ENCODE measurements around the gene NEIL1. TPM values are rescaled to one million over a fixed set of nuclear protein-coding genes. Genes with fewer than 3 reads are reported as not detected.
"Not testable (repeated sequence)": the region's sequence is repeated elsewhere in the genome, so short reads cannot be mapped to it uniquely, and the experiment has no call there.

The NEIL1 gene
- total RNA-seq, 1 donor from 2014 or later: 8.0 TPM

DNA sequence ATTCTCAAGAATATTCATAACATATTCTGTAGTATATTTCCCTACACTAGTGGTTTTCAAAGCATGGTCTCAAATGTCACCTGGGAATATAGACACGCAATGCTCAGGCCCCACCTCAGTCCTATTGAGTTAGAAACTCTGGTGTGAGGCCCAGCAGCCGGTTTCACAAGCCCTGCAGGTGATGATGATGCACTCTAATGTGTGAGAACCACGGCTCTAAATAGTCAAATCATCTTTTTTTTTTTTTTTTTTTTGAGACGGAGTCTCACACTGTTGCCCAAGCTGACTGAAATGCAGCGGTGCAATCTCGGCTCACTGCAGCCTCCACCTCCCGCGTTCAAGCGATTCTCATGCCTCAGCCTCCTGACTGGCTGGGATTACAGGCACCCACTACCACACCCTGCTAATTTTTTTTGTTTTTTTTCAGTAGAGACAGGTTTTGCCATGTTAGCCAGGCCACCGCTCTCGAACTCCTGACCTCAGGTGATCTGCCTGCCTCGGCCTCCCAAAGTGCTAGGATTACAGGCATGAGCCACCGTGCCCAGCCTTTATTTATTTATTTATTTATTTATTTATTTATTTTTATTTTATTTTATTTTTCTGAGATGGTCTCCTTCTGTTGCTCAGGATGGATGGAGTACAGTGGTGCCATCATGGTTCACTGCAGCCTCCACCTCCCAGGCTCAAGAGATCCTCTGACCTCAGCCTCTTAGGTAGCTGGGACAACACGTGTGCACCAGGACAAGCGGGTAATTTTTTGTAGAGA is 13.0 kb upstream of the NEIL1 start:
- not testable (repeated sequence) for DNase-seq (ENCODE audit: low read depth in 2 of 2)

DNA sequence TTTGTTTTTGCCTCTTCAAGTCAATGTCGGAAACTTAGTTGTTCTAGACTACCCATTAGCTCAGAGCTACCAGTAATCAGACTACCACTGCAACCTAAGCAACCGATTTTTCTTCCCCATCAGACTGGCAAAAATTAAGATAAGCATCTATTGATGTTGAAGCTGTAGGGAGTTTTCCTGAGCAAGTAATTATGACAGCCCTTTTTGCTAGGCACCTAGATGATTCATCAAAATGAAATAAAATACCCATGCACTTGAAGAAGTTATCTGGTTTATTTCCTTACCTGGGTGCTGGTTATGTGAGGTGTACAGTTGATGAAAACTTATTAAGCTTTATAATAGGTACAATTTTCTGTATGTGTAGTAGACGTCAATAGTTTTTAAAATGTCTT is 11.5 kb upstream of the NEIL1 start:
- DNase-seq (ENCODE audit: low read depth in 2 of 2): no peak

DNA sequence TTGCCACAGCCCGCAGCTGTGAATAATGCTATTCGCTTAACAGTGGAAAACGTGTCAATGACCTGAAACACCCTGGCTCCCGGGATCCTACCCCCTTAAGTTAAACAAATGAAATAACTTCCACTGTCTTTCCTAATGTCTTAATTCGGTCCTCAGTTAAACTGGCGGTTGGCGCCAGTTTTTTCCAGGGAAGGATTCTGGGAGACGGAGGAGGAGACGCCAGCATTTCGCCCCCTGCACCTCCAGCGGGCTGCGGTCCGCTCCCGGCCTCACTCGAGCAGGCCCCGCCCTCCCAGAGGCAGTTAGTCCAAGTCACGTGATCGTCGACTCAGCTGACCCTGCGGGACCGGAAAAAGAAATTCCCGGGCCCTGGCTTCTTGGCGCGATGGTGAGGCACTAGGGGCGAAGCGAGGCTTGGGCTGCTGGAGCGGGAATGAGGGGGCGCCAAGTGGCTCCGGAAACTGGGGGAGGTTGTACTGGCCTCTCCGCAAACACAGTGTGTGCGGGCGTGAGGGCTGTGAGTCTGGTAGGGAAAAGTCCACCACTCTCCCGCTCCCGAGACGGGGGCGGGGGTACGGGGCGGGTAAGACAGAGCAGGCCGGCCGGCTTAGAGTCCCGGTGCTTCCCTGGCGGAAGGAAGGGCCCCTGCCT is 11.0 kb upstream of the NEIL1 start, which contains the start of gene COMMD4:
Gene COMMD4, plus strand, starts transcription at position 359 of the 651 bp plus-strand sequence. Its CDS starts 27 bp downstream, at position 386.
- peak; percentile 89 to 93 for DNase-seq (ENCODE audit: low read depth in 2 of 2)

DNA sequence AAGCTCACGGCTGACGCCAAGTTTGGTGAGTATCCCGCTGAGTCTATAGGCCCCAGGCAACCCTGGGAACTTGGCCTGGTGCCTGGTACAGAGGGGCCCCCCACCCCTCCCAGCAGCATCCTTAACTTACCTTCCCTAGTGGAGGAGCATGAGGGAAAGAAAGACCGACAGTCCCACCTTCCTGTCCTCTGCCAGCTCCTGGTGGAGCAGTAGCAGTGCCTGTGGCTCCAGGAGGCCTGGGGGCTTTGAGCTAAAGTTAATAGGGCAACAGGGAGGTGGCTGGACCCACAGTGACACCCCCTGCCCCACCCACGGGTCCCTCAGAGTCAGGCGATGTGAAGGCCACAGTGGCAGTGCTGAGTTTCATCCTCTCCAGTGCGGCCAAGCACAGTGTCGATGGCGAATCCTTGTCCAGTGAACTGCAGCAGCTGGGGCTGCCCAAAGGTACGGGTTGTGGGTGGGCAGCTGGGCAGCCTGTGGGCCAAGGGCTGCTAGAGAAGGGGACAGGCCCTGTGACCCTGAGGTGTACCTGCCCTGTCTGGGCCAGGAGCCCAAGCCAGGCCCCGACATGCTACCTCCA is 8.1 kb upstream of the NEIL1 start:
- no peak for DNase-seq (ENCODE audit: low read depth in 2 of 2)

DNA sequence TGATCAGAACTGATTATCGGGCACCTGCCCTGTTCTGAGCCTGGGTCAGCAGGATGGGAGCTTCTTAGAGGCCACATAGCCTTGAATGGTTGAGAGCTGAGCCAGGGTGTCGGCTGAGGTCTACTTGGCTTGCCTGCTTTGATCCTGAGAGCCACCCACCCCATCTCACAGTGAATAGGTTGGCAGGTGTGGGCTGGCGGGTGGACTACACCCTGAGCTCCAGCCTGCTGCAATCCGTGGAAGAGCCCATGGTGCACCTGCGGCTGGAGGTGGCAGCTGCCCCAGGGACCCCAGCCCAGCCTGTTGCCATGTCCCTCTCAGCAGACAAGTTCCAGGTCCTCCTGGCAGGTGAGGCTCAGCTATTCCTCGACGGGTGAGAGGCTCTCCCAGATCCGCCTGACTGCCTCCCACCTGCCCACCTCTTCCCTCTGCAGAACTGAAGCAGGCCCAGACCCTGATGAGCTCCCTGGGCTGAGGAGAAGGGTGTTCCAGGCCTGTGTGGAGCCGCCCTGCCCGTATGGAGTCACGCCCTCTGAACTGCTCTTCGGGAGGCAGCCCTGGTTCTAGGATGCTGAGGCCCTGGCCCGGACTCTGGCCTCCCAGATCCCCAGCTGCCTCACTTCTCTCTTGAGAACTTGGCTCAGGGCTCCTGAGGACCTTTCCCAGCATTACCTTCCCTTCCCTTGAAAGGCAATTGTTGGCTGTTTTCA is 7.2 kb upstream of the NEIL1 start:
- DNase-seq (ENCODE audit: low read depth in 2 of 2): no peak

DNA sequence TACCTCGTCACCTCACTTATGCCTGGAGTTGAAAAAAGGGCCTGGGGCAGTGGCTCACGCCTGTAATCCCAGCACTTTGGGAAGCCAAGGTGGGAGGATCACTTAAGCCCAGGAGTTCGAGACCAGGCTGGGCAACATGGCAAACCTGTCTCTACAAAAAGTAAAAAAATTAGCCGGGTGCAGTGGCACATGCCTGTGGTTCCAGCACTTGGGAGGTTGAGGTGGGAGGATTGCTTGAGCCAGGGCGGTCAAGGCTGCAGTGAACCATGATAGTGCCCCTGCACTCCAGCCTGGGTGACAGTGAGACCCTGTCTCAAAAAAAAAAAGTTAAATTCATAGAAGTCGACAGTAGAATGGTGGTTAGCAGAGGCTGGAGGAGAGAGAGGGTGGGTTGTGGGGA is 4.6 kb upstream of the NEIL1 start:
- no peak for DNase-seq (ENCODE audit: low read depth in 2 of 2)

DNA sequence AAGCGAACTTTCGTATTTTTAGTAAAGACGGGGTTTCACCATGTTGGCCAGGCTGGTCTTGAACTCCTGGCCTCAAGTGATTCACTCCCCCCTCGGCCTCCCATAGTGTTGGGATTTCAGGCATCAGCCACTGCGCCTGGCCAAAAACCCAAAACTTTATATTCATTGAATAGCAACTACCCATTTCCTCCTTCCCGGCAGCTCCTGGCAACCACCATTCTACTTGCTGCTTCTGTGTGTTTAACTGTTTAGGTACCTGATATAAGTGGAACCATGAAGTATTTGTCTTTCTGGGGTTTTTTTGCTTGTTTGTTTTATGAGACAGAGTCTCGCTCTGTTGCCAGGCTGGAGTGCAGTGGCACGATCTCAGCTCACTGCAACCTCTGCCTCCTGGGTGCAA is 2.9 kb upstream of the NEIL1 start:
- not testable (repeated sequence) for DNase-seq (ENCODE audit: low read depth in 2 of 2)

DNA sequence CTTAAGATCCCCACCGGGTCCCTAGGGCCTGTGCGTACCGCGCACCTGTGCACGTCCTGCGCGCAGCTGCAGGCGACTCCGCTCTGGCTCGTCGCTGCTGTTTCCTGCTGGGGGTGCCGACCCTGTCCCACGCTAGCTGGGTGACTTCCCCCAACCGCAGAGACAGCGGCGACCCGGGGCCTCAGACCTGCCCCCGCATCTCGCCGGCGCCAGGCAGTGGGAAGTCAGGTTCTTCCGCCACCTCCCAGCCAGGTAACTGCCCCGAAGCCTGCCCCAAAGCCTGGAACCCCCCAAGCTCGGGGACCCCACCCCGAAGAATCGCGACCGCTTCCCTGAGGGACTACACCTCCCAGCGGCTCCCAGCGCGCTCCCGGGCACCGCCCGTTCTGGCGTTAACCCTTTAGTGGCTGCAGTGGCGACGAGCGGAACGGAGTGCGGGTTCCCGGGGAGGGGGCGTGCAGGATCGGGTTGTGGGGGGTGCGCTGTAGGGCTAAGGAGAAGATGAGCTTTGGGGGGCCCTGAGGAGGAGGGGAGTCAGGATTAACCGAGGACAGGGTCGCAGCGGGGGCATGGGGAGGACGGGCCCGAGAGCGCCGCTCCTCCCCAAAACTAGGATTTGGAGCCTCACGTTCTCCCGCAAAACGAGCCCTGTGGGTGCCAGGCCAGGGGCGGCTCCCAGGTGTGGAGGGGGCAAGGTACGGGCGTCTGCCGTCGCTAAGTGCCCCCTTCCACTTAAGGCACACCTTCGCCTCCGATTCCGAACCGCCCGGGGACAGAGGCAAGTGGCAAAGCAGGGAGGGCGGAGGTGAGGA is 589 bp downstream of the NEIL1 start:
- DNase-seq (ENCODE audit: low read depth in 2 of 2): peak in 1 of 2 donors; percentile 35

DNA sequence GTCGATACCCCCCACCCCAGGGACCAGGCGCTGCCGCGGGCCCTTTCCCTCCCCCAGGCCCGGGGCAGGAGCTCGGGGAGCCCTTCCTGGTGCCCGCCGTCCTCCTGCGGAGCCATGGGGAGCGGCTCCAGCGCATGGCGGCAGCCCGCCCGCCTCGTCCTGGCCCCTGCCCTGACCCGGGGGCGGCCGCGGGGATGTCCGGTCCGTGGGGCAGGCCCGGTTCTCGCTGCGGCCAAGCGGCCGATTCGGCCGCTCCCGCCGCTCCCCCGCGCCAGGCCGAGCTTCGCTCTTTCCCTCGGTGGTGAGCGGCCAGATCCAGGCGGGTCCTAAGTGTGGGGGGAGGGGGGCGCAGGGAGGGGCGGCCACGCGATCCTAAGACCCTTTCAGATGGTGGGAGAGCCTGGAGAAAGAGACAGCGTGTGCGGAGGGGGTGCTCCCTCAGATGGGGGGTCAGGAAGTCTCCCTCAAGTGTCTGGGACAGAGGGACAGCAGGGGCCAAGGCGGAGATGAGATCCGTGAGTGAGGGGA is 1.3 kb downstream of the NEIL1 start:
- peak in 1 of 2 donors; percentile 11 for DNase-seq (ENCODE audit: low read depth in 2 of 2)

DNA sequence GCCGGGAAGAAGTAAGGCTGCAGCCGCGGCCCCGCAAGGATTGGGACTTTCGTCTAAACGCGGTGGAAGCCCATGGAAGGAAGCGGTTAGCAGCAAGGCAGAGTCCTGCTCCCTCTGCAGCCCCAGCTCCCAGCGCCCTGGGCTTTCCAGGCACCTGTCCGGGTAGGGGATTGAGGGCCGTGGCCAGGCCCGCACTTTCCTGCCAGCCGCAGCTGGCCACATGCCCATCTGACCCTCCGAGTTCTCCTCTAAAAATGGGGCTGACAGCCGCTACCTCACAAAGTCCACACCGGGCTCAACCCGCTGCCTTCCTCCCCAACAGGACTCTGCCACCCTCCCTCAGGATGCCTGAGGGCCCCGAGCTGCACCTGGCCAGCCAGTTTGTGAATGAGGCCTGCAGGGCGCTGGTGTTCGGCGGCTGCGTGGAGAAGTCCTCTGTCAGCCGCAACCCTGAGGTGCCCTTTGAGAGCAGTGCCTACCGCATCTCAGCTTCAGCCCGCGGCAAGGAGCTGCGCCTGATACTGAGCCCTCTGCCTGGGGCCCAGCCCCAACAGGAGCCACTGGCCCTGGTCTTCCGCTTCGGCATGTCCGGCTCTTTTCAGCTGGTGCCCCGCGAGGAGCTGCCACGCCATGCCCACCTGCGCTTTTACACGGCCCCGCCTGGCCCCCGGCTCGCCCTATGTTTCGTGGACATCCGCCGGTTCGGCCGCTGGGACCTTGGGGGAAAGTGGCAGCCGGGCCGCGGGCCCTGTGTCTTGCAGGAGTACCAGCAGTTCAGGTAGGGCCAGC is 1.9 kb downstream of the NEIL1 start:
- no peak for DNase-seq (ENCODE audit: low read depth in 2 of 2)

DNA sequence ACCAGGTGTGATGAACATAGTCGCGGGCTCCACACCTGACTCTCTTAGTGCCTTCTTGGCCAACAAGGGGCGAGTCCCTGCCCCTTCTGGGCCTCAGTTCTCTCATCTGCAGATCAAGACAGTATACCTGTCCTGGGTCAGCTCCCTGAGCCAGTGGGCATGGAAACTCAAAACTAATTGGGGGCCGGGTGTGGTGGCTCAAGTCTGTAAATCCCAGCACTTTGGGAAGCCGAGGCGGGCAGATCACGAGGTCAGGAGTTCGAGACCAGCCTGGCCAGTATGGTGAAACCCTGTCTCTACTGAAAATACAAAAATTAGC is 2.5 kb downstream of the NEIL1 start:
- DNase-seq (ENCODE audit: low read depth in 2 of 2): not testable (repeated sequence)

DNA sequence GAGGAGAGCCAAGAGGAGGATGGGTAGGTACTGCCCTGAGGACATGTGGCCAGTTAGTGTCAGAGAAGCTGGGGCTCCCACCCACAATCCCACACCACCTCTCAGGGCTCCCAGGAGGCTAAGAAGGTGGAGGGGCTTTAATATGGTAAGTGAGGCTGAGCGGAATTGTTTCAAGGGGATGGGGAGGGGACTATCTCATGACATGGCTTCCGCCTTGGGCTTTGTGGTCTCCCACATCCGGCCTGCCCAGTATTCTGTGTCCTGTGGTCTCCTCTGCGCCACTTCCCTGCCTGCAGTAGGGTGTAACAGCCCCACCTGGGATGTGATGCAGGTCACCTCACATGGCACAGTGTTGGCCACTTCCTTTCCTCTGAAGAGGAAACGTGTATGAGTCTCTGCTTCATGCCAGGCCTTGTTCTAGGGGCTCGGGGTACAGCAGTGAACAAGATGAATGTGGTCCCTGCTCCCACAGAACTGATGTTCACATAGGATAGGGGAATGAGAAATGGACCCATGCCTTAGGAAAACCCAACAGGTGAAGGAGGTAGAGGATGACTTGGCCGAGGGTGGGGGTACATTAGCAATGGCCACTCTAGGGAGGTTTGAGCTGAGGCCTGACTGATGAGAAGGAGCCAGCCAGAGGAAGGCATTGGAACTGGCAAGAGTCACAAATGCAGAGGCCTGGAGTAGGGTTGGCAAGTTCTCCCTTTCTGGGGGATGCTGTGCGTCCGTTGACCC is 3.2 kb downstream of the NEIL1 start:
- DNase-seq (ENCODE audit: low read depth in 2 of 2): no peak

DNA sequence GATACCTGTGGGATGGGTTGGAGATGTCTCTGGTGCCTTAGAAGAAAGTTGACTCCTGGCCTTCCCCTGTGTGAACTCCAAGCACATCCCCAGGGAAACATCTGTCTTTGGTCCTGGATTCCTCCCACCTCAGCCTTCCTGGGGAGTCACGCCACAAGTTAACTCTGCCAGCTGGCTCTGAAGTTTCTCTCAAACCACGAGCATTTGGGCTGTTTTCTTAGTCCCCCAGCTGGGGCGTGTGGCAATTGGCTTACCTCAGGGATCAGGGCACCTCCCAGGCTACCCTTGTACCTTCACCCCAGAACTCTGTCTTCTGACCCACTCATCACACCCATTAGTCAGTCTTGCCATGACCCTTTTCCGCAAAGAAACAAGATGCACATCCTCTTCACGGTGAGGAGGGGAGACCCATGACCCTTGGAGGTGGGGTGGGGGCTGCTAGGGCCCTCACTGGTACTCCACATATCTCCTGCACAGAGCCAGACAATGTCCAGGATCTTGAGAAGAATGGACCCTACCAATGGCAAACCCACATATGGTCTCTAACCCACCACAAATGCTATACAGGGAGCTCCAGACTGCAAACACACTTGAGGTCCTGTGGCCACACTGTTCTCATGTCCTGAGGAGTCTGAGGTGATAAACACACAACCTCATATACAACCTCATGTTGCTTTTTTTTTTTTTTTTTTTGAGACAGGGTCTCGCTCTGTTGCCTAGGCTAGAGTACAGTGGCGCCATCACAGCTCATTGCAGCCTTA is 3.9 kb downstream of the NEIL1 start:
- DNase-seq (ENCODE audit: low read depth in 2 of 2): no peak

DNA sequence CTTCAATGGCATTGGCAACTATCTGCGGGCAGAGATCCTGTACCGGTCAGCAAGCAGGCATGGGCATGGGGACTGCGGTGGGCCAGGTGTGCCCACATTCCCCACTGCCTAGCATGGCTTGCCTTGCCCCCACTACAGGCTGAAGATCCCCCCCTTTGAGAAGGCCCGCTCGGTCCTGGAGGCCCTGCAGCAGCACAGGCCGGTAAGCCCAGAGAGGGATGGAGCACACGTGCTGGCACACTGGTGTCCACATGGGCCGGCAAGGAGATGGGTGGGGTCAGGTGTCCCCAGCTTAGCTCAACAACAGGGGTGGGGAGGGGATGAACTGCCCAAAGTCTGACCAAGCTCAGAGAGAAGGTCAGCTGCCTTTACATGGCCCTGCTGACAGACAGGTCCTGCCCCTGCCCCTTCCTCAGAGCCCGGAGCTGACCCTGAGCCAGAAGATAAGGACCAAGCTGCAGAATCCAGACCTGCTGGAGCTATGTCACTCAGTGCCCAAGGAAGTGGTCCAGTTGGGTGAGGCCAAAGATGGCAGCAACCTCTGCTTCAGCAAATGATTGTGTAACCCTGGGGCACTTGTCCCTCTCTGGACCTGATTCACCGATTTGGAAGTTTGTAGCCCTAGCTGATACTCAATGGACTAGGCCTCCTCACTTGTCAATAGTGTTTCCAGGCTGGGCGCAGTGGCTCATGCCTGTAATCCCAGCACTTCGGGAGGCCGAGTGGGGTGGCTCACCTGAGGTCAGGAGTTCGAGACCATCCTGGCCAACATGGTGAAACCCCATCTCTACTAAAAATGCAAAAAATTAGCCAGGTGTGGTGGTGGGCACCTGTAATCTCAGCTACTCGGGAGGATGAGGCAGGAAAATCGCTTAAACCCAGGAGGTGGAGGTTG is 5.6 kb downstream of the NEIL1 start:
- no peak for DNase-seq (ENCODE audit: low read depth in 2 of 2)

DNA sequence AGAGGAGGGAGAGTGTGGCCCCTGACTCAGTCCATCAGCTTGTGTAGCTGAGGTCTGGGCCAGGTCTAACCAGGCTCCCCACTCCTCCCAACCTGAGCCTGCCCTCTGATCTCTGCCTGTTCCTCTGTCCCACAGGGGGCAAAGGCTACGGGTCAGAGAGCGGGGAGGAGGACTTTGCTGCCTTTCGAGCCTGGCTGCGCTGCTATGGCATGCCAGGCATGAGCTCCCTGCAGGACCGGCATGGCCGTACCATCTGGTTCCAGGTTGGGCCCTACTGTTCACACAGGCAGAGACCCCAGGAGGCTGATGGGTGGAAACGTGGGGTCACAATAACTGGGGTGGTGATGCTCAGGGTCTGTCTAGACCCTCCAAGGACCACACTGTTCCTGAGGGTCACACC is 6.8 kb downstream of the NEIL1 start:
- no peak for DNase-seq (ENCODE audit: low read depth in 2 of 2)

DNA sequence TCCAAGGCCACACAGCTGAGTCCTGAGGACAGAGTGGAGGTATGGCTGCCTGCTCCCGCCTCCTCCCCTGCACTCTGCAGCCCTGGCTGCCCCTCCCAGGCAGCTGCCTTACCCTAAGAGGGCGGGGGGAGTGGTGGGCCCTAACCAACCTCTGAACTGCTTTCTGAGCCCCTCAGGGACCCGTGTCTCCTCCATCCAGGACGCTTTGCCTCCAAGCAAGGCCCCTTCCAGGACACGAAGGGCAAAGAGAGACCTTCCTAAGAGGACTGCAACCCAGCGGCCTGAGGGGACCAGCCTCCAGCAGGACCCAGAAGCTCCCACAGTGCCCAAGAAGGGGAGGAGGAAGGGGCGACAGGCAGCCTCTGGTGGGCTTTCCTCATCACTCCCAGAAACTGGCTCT is 7.6 kb downstream of the NEIL1 start:
- no peak for DNase-seq (ENCODE audit: low read depth in 2 of 2)

DNA sequence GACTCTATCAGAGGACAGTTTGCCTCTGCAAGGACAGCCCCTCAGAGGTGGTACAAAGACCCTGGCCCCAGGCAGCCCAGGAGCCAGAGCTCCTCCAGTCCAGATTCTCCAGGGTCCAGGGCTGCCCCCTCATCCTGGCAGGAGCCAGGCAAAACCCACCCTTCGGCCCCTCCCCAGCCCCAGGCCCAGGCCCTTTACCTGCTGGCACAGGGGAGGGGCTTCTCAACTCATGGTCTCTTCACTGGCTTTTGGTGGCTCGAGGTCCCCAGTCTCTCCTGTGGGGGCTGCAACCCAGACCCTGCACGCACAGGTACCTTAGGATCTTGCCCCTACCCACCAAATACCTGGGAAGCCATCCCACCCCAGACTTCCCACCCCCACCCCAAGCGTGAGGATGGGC is 8.5 kb downstream of the NEIL1 start:
- DNase-seq (ENCODE audit: low read depth in 2 of 2): no peak

DNA sequence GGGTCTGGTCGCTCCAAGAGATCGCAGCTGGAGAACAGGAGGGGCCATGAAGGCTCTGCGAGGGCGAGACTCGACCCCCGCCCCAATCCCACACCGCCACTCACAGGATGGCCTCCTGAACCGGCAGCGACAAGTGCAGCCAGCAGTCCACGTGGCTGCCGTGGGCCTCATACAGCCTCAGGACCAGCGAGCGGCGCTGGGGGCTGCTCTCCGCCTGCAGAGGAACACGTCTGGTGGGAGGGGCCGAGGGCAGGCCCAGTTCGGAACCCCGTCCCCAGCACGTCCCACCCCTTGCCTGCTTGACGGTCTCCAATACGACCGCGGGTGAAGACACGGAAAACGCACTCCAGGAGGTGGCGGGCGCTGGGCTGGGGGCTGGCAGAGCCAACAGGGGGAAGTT is 9.2 kb downstream of the NEIL1 start:
- DNase-seq (ENCODE audit: low read depth in 2 of 2): no peak
